ENCODE results near the gene GPR180.

GPR180 gene

GRCh38 chr13:94558716-94559115 lies 42.9 kb upstream of the GPR180 start:
- no peak for DNase-seq (ENCODE audit: extremely low read depth, low read depth)
- H3K4me3 ChIP-seq (replicated peaks; ENCODE audit: low read depth, low read length): no peak overlapping the region
- no peak for TF ChIP-seq CTCF (IDR thresholded peaks at IDR 0.05; ENCODE audit: low read depth, low read length, missing control alignments)

GRCh38 chr13:94559222-94559795 lies 42.3 kb upstream of the GPR180 start:
- no peak for TF ChIP-seq CTCF (IDR thresholded peaks at IDR 0.05; ENCODE audit: low read depth, low read length, missing control alignments)
- H3K4me3 ChIP-seq (replicated peaks; ENCODE audit: low read depth, low read length): no peak overlapping the region
- DNase-seq (ENCODE audit: extremely low read depth, low read depth): no peak

GRCh38 chr13:94560116-94560515 lies 41.5 kb upstream of the GPR180 start:
- no peak overlapping the region for H3K4me3 ChIP-seq (replicated peaks; ENCODE audit: low read depth, low read length)
- TF ChIP-seq CTCF (IDR thresholded peaks at IDR 0.05; ENCODE audit: low read depth, low read length, missing control alignments): no peak
- no peak for DNase-seq (ENCODE audit: extremely low read depth, low read depth)

- no peak overlapping the region for H3K4me3 ChIP-seq (replicated peaks; ENCODE audit: low read depth, low read length)
- DNase-seq (ENCODE audit: extremely low read depth, low read depth): no peak
- no peak for TF ChIP-seq CTCF (IDR thresholded peaks at IDR 0.05; ENCODE audit: low read depth, low read length, missing control alignments)
These were observed 40.5 kb upstream of the GPR180 start for GRCh38 chr13:94561126-94561525.

- DNase-seq (ENCODE audit: extremely low read depth, low read depth): no peak
- no peak for TF ChIP-seq CTCF (IDR thresholded peaks at IDR 0.05; ENCODE audit: low read depth, low read length, missing control alignments)
- H3K4me3 ChIP-seq (replicated peaks; ENCODE audit: low read depth, low read length): no peak overlapping the region
These were observed 34.1 kb upstream of the GPR180 start for GRCh38 chr13:94567581-94567980.

- no peak overlapping the region for H3K4me3 ChIP-seq (replicated peaks; ENCODE audit: low read depth, low read length)
- TF ChIP-seq CTCF (IDR thresholded peaks at IDR 0.05; ENCODE audit: low read depth, low read length, missing control alignments): no peak
- no peak for DNase-seq (ENCODE audit: extremely low read depth, low read depth)
These were observed 33.2 kb upstream of the GPR180 start for GRCh38 chr13:94568443-94568842.

GRCh38 chr13:94569615-94570014 lies 32.0 kb upstream of the GPR180 start:
- TF ChIP-seq CTCF (IDR thresholded peaks at IDR 0.05; ENCODE audit: low read depth, low read length, missing control alignments): no peak
- no peak overlapping the region for H3K4me3 ChIP-seq (replicated peaks; ENCODE audit: low read depth, low read length)
- no peak for DNase-seq (ENCODE audit: extremely low read depth, low read depth)

Data from HFF-Myc (cell line).